NCI-H345 (cell line): Measurements from ENCODE around the gene POMGNT2.

Experiments
- DNase-seq: peaks from one replicate; lab custom pipeline; 2025; lab: John Stamatoyannopoulos, UW

The POMGNT2 gene

GRCh38 chr3:43102773-43103480 is 3.0 kb downstream of the POMGNT2 start:
- DNase-seq: peak; percentile 45

GRCh38 chr3:43098761-43099160 is 7.1 kb downstream of the POMGNT2 start:
- no peak for DNase-seq

GRCh38 chr3:43097400-43098080 is 8.3 kb downstream of the POMGNT2 start:
- DNase-seq: no peak

GRCh38 chr3:43096761-43097160 is 9.1 kb downstream of the POMGNT2 start:
- DNase-seq: no peak

GRCh38 chr3:43095370-43095769 is 10.5 kb downstream of the POMGNT2 start:
- no peak for DNase-seq

GRCh38 chr3:43094851-43095250 is 11.0 kb downstream of the POMGNT2 start:
- peak; percentile 85 for DNase-seq

GRCh38 chr3:43094381-43094780 is 11.5 kb downstream of the POMGNT2 start:
- DNase-seq: no peak

- DNase-seq: no peak
These were observed 11.9 kb downstream of the POMGNT2 start for GRCh38 chr3:43093974-43094373.

- DNase-seq: no peak
These were observed 12.9 kb downstream of the POMGNT2 start for GRCh38 chr3:43093006-43093405.

- no peak for DNase-seq
These were observed 14.4 kb downstream of the POMGNT2 start for GRCh38 chr3:43091481-43091880.

GRCh38 chr3:43090238-43090637 is 15.6 kb downstream of the POMGNT2 start:
- DNase-seq: no peak

- no peak for DNase-seq
These were observed 16.8 kb downstream of the POMGNT2 start for GRCh38 chr3:43089081-43089480.

- no peak for DNase-seq
These were observed 18.6 kb downstream of the POMGNT2 start for GRCh38 chr3:43087249-43087776.

- DNase-seq: no peak
These were observed 19.3 kb downstream of the POMGNT2 start for GRCh38 chr3:43086460-43087165.

- DNase-seq: no peak
These were observed 23.4 kb downstream of the POMGNT2 start for GRCh38 chr3:43082457-43082856.

GRCh38 chr3:43081796-43082195 is 24.1 kb downstream of the POMGNT2 start:
- DNase-seq: no peak

GRCh38 chr3:43080726-43081568 is 24.9 kb downstream of the POMGNT2 start:
- no peak for DNase-seq

GRCh38 chr3:43079536-43080332 is 26.1 kb downstream of the POMGNT2 start:
- no peak for DNase-seq

- DNase-seq: no peak
These were observed 28.2 kb downstream of the POMGNT2 start for GRCh38 chr3:43077707-43078106.

- no peak for DNase-seq
These were observed 28.6 kb downstream of the POMGNT2 start for GRCh38 chr3:43077261-43077660.

GRCh38 chr3:43076857-43077256 is 29.0 kb downstream of the POMGNT2 start:
- DNase-seq: no peak
